H1 (cell line): ENCODE measurements around the gene RTTN.

Source experiments
- CTCF ChIP-seq, 3 experiments: IDR thresholded peaks; 1 replicate in 2 of 3; 2 replicates in 1 of 3; pipeline versions ENCODE4 v1.5.1 to v1.6.1; 2011; ENCODE audit warnings: low read length in 3 of 3, mild to moderate bottlenecking in 3 of 3, inconsistent platforms in 2 of 3, low read depth in 1 of 3, moderate library complexity in 1 of 3; ENCODE audit not compliant: insufficient read depth in 1 of 3; ENCODE audit errors: control extremely low read depth in 1 of 3
- E2F6 ChIP-seq: IDR thresholded peaks from 2 replicates; pipeline ENCODE4 v1.6.1; 2012; ENCODE audit warnings: inconsistent platforms
- POLR2A ChIP-seq, 2 experiments: IDR thresholded peaks; 1 replicate in 1 of 2; 2 replicates in 1 of 2; pipeline ENCODE4 v1.6.1; 2011; ENCODE audit warnings: low read depth in 2 of 2, low read length in 2 of 2, mild to moderate bottlenecking in 2 of 2; ENCODE audit errors: control extremely low read depth in 1 of 2
- POLR2AphosphoS5 ChIP-seq: IDR thresholded peaks from 2 replicates; pipeline ENCODE4 v1.6.1; 2011; ENCODE audit warnings: low read depth, low read length

- no peak for TF ChIP-seq E2F6
- no peak for TF ChIP-seq CTCF (IDR thresholded peaks at IDR 0.05; ENCODE audit: control extremely low read depth in 1 of 3, insufficient read depth in 1 of 3, low read depth in 1 of 3, low read length in 3 of 3)
- TF ChIP-seq POLR2A (IDR thresholded peaks at IDR 0.05; ENCODE audit: control extremely low read depth in 1 of 2, low read depth in 2 of 2, low read length in 2 of 2): no peak
- no peak for TF ChIP-seq POLR2AphosphoS5
These were observed 179.9 kb downstream of the RTTN start for GRCh38 chr18:70025580-70025979.
